Fibroblast of peridontal ligament (primary cell): ENCODE measurements around the gene IGFBP2.
A peak's percentile ranks its signal among the peaks of the same experiment; 100 is the strongest.

Experiments
- DNase-seq: peaks from one replicate; pipeline ENCODE4 v3.0.0-alpha.2; 2010; ENCODE audit errors: extremely low read depth

Gene IGFBP2

DNA sequence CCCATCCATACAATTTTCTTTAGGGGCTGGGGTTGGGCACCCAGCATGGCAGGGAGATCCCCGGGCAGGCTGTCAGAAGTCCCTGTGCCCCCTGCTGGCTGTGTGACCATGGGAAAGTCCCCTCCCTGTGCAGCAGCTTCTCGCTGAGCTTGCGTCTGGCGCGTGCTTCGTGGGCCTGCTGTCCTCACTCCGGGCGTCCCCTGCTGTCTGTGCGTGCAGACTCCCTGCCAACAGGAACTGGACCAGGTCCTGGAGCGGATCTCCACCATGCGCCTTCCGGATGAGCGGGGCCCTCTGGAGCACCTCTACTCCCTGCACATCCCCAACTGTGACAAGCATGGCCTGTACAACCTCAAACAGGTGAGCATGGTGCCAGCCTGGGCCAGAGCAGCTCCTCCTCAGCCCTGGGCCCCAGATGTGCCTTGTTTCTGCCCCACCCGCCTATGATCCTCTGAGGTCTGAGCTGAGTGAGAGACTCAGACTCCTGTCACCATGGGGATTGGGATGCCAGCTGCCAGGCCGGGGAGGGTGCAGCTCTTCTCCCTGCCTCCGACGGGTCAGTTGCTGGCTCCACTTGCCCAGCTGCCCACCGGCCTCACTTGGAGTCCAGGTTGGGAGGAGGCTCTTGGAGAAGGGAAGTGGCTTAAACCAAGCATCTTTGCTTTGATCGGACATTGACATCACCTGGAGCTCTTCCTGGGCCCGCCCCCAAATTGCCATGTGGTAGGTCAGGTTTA, 28.6 kb downstream of the IGFBP2 start:
- no peak for DNase-seq

DNA sequence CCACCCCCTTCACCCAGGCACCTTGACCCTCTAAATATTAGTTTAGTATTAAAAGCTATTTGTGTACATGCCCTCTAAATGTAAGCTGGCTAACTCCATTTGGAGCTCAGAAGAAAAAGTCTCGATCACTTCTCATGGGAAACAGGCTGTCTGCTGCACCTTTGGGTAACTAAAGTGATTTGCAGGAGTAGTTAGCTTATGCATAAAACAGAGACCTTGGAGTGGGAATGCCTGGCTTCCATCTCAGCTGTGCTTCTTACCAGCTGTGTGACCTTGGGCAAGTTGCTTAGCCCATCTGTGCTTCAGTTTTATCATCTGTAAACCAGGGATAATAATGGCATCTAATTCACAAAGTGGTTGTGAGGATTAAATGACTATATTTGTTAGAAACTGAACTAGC, 29.9 kb downstream of the IGFBP2 start:
- DNase-seq, result no peak

DNA sequence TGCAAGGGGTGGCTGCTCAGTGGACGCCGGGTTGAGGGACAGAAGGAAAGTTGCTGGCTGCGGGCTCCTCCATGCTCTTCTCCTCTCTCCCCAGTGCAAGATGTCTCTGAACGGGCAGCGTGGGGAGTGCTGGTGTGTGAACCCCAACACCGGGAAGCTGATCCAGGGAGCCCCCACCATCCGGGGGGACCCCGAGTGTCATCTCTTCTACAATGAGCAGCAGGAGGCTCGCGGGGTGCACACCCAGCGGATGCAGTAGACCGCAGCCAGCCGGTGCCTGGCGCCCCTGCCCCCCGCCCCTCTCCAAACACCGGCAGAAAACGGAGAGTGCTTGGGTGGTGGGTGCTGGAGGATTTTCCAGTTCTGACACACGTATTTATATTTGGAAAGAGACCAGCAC, 30.6 kb downstream of the IGFBP2 start:
- no peak for DNase-seq

DNA sequence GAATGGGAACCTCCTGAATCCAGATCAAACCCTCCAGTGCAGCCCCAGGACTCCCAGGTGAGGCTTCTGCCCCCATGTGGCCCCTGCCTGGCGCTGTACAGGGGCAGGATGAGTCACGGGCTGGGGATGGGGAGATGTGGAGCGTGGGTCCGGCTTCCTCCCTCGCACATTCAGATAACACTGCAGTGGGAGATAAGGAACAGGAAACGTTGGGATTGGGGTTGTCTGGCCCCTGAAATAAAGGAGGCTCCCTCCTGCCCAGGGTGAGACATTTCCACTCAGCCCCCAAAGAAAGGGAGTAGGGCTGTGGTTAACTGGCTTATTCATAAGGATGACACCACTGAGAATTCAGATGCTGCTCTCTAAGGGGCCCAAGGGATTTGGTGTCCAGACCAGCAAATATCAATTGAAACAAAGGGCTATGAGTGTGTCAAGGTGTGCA, 31.4 kb downstream of the IGFBP2 start:
- no peak for DNase-seq

DNA sequence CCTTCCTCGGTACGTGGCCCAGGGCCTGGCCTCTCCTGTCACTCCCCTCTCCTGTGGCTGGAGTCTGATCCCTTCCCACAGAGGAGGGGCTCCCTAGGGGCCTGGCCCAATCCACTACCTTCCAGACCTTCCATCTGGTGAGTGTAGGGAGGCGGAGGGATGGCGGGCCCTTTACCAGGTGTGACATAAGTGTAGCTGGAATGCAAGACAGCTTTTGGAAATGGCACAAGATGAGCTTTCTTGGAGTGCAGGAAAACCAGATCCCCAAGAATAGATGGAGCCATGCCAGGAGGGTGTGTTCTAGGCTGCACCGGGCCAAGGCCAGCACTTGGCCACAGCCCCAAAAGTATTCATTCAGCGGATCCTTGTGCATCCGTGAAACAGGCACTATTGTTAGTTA, 32.0 kb downstream of the IGFBP2 start:
- peak; percentile 23 for DNase-seq

DNA sequence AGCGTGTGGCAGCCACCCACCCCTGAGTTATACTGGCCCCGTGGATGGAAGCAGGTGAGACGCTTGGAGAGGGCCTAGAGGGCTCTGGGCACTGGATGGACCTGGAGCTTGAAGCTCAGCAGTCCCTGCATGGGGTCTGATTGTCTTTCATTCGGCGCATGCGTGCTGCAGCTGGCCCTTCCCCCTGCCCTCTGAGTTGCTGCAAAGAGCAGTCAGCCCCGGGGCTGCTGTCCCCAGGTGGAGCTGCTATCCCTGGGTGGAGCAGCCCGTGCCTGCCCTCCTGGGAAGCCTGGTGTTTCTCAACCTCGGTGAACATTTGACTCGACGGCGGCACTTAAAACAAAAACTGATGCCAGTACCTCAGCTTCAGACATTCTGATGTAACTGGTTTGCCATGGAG, 32.5 kb downstream of the IGFBP2 start:
- DNase-seq, result no peak

DNA sequence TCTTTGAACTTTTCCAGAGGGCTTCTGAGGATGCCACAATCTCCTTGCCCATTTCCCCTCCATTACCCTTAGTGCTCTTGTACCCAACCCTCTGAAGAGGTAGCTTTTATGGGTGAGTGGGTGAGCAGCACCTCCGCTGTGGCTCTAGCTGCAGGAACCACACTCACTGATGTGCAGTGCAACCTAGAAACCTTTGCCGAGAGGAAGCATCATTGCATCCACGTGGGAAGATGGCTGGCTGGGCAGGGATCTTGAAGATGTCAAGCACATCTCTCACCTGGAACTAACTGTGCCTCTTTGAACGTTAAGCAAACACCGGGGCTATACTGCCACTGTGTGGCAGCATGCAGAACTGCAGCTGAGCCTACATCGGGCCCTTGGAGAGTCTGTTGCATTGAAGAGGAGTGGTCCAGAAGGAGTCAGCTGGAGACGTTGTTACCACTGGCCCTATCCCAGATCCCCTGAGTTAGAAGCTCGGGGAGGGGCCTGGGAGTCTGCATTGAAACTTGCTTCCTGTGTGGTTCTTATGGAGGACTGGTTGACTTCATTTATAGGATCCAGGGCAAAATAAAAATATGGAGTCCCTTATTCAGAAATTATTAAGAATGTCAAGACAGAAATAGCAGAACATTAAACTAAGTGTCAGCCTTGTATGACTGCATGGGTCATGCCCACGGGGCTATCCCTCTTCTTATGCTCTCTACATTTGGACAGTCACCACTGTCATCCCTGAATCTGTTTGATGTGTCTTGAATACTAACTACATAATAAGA, 33.4 kb downstream of the IGFBP2 start:
- DNase-seq, result peak; percentile 70

DNA sequence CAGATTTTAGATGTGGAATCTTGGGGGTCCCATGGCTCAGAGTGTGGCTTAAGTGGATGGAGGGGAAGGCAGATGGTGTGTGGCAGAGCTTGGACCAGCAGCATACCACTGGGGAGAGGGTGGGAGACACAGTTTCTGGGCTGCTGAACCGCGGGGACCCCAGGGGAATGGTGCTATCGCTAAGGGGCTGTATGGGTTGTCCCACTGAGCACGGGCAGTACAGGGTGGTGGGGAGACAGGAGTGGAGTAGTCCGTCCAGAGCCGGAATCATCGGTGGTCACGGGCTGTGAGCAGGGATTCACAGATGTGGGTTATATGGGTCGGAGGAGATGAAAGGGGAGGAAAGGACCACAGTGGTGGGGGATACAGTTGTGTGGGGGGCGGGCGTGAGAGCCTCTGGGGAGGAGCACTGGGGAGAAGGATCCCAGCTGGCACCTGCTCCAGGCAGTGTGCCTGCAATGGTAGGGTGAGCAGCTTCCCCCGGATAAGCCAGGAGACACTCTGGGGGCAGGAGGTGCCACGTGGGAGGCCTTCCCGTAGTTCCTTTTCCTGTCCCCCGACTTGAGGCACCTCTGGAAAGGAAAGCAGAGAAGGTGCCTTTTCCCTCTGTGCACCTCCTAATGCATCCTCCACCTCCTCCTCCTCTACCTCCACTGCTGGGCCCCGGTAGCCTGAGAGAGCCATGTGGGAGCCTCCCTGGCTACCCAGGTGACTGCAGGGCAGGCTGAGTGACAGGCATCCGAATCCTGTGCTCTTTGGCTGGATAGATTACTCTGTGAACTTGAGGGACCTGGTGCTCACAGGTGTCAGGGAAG, 37.3 kb downstream of the IGFBP2 start:
- no peak for DNase-seq

DNA sequence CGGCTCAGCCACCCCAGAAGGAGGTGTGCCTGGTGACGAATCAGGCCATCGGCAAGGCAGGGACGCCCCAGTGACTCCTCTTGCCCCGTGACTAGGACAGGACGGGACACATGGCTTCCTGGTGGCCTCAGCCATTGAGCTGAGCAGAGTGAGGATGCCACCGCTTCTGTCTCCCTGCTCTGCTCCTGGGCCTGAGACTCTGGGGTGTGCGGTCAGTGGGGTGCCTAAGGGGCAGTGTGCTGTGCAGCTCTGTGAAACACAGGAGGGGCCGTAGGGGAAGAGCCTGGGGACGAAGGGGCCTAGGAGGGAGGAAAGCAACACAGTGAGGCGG, 37.8 kb downstream of the IGFBP2 start:
- DNase-seq, result no peak

DNA sequence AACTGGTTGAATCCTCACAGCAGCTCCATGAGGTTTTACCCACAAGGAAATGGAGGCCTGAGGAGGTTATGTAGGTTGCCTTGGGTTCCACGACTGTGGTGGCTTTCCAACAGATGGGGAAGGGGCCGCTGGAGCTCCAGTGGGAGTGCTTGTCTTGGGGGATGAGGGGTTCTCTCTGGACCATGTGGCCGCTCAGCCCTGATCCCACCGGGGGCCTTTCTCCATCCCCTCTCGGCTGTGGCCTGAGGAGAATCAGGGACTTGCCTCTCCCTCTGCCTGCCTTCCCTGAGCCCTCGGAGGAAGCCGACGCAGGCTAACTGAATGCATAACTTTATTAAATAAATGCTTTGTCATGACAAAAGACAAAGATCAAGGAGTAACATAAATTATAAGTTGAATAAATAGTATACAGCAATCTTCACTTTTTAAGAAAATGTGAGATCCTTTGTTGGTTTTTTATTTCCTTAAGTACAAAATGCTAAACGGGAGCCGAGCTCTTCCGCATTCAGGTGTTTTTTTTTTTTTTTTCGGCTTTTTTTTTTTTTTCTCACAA, 38.6 kb downstream of the IGFBP2 start:
- DNase-seq, result no peak

DNA sequence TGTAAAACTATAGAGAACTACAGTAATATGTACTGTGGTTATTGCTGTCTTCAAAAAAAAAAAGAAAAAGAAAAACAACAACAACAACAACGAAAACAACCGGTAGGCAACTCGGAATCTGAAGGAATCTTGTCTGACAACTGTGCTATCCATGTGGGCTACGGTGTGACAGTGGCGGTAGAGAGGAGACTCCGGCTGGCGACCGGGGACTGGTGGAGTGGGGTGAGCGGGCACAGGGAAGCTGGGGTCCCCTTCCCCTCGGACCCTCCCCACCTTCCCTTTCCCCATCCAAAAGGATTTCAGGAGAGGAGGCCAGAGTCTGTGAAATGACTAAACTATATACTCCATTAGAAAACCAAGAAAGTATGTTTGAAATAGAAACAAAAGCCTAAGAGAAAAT, 39.2 kb downstream of the IGFBP2 start:
- DNase-seq, result no peak

DNA sequence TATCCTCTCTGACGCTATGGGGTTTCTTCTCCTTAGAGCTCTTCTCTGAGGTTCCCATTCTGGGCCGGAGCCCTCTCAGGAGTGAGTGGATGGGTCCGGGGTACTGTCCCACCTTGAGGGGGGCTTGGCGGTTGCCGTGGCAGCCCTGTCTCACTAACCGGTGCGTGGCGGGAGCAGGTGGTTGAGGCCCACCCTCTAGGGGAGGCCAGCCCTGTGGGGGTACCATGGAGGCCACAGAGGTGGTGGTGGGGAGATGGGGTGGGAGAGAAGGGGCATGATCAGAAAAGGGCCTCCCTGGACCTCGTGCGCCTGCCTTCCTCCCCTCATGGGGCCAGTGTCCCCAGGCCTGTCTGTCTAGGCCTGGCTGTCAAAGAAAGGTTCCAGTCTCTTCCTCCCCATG, 39.8 kb downstream of the IGFBP2 start:
- no peak for DNase-seq

DNA sequence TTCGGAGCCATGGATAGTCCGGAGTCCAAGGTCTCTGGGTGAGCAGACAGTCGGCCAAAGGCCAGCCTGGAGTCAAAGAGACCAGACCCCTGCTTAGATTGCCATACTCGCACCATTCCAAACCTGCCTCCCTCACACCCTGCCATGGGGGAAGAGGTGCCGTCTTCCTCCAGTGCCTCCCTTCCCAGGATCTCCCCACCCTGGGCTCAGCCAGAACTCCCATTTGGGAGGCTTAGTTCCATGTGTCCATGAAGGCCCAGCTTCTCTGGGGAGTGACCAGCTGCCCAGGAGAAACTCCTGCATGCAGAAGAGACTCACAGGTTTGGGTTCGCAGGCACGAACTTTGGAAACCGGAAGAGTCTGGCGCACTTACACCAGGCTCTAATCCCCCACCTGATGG, 40.4 kb downstream of the IGFBP2 start:
- no peak for DNase-seq

DNA sequence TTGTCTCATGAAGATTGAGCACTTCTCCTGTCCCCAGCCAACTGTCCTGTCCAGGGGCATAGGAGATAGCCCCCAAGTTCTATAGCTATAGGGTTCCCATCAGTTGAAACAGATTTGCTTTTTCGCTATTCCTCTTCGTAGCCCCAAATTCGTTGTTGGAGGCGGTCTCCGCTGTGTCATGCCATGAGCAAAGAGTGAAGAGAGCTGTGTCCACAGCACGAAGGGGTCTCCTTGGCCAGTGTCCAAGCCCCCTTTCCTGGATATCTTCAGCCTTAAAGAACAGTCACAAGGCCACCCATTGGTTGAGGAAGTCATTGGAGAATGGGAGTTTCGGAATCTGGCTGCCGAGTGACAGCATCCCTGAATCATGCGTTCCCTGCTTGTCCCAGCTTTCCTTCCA, 41.2 kb downstream of the IGFBP2 start:
- no peak for DNase-seq

DNA sequence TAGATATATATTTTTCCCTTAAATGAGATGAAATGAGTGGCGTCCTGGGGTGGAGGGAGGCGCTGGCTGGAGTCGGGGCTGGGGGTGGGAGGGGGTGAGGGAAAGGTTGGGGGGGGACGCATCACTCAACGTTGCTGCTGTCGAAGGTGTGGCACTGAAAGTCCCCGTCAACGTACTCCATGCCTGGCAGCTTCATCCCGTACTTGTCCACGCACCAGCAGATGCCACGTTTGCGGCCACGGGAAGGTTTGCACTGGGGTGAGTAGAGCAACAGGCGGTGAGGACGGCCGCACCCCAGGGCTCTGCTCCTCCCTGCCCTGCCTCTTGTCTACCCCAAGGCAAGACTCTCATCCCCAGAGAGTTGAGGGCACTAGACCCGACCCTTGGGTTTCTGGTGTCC, 43.4 kb downstream of the IGFBP2 start:
- no peak for DNase-seq

DNA sequence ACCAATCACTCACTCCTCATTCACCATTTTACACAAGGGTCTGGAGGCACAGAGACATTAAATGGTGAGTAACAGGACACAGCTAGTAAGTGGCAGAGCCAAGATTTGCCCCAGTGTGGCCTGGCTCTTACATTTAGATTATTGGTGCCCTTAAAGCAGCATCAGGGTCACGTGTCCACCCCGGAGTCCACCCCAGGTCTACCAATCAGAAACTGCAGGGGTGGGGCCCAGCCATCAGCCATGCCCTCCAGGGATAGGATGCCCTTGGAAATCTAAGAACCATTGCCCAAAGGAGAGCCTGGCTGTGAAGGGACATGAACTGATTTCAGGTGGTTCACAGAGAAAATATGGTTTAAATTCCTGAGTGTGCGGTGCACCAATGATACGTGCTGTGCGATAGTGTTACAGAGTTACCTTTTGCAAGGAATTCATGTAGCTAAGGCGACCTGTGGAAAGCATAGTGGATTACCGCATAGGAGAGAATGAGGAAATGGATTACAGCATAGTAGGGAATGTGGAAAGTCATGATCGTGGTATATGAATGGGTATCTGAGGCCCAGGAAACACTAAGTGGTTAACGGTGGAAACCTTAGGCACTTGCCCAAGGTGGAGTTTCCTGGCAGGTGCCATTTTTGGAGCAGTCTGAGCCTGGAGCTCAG, 44.3 kb downstream of the IGFBP2 start:
- DNase-seq, result no peak

DNA sequence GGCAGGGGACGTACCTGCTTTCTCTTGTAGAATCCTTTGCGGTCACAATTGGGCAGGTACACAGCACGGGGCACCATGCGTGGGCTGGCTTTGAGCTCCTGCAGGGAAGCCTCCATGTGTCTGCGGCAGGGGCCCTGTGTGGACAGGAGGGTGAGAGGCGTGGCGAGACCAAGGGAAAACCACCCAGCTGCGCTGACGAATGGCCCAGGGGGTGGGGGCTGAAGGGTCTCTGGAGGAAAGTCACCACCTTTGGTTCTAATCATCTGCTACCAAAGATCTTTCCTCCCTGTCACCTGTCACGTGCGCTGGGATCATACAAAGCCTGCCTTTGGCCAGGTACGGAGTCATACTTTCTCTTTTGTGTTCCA, 44.9 kb downstream of the IGFBP2 start:
- no peak for DNase-seq

DNA sequence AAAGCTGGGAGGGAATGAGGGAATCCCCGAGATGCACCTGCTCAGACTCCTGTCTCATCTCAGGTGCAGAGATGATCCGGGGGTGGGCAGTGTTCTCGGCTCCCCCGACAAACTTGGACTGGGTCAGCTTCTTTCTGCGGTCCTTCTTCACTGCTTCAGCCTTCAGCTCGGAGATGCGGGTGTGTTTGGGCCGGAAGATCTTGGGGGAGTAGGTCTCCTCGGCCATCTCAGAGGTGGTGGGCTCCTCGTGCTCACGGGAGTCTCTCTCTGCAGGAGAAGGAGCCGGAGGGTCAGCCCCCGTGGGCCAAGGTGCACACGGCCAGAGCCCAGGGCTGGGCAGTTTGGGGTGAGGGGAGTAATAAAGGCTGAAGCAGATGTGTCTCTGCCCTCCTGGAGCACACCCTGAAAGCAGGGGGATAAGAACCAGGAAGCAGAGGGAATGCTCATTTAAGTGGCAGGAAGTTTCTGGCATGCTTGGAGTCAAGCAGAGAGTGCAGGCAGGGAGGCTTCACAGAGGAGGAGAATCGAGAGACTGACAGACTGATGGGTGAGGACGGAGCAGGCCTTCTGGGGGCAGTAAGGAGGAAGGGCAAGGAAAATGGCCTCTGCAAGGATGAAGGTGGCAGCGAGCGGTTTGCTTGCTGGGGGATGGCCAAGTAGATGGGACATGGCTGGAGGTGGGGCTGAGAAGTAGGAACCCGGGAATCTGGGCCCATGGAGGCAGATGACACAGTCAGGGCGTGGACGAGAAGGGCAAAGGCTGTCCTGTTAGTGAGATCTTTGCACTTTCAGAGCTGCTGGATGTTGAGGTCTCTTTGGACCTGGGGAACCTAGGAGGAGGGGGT, 45.8 kb downstream of the IGFBP2 start:
- no peak for DNase-seq

DNA sequence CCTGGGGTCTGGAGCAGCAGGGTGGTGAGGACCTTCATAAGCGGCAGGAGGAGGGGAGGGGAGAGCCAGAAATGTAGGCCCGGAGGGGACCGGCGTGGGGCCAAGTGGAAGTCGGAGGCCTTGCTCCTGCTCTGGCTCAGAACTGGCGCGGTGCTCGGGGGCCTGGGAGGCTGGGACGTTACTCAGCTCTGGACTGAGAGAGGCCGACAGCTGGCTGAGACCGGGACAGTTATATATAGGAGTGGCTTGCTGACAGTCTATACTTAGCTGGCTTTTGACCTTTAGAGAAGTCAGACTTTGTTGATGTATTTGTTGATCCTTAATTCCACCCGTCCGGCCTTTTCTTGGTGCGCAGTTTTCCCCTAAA, 46.4 kb downstream of the IGFBP2 start:
- DNase-seq, result no peak

DNA sequence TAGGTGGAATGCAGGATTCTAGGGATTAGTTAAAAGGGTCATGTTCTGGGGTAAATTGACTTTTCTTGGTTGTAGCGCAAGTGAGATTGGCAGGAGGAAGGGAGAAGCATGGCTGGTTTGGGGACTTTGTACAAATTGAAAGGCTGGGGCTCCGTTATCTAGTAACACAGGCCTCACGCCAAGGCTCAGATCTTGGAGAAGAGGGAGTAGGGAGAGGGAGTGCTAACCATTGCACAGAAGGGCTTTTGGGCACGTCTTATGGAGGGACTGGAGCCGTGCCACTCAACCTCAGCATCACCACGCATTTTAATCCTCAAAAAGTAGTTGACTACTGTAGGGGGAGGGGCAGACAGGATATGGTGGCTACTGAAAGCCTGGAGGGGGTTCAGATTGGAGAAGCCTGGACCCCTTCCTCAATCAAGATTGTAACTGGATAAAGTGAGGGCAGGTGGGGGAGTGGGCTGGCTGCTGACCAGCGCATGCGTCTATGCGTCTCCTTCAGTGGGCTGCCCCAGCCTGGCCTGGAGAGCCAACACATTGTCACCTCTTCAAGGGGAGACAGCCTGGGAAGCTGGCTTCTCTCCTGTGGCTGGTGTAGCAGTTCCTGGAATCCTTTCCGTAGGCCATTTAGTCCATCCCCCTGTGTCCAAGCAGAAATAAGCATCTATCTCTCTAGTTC, 47.9 kb downstream of the IGFBP2 start:
- no peak for DNase-seq

DNA sequence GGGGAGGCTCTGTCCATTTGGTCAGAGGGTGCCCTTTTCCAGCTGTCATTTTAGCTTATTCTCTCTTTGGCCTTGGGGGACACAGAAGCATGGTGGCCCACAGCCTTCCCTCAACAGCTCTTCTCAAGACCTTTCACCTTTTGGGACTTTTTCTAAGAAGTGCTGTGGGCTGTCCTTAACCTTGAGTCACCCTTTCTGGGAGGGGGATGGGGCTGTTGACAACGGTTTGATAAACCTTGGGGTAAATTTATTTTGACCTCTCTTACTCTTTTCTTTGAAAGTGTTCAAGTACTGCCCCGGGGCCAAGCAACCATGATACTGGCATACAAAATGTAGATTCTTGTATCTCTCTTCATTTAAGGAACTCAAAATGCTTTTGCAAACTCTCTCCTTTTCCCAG, 48.5 kb downstream of the IGFBP2 start:
- no peak for DNase-seq
